K562 (cell line): Measurements from ENCODE around the gene COA3. TPM values are rescaled to one million over a fixed set of nuclear protein-coding genes. Genes with fewer than 3 reads are reported as not detected.
A peak's percentile ranks its signal among the peaks of the same experiment; 100 is the strongest.
"Not testable (repeated sequence)": the region's sequence is repeated elsewhere in the genome, so short reads cannot be mapped to it uniquely, and the experiment has no call there.

Source experiments
- ATAC-seq: fragments of 200-7000 bp; cut with Tn5 transposase; 3 replicates; pipeline ENCODE4 v1.9.1; 2020; ENCODE audit warnings: moderate library complexity
- BruUV-seq: library from RNA; stranded (reverse); fragments of 400-500 nt; replicated peaks from 2 replicates; lab custom pipeline; 2021; lab: Mats Ljungman, UMichigan
- CTCF ChIA-PET: fragments of 300-600 bp; formaldehyde crosslinking; extraction: SDS; loops from one replicate; lab custom pipeline; 2021; ENCODE audit warnings: low intra/inter-chr PET ratio; lab: Yijun Ruan, JAX
- POLR2A ChIA-PET: fragments of 300-600, 350-650 bp; sonication (Branson Sonifier 250); formaldehyde crosslinking; extraction: SDS; loops from one replicate; lab custom pipeline; 2021; ENCODE audit warnings: antibody characterized with exemption, inconsistent platforms; lab: Yijun Ruan, JAX
- DNase-seq, 4 experiments: peaks; one replicate each; pipeline versions ENCODE4 v3.0.0 to v3.0.0-alpha.2; 2011 to 2018; ENCODE audit warnings: low spot score in 3 of 4, mixed read lengths in 3 of 4; ENCODE audit errors: extremely low read depth in 1 of 4
- FAIRE-seq: peaks from 2 replicates; lab custom pipeline; 2011; peaks lifted over from hg19 to GRCh38; lab: Jason Lieb, UNC
- H2AFZ ChIP-seq: 2 replicates; pipeline ENCODE4 v1.6.0; 2011; ENCODE audit warnings: low read depth, low read length, control low read depth, inconsistent platforms
- H3K27ac ChIP-seq: fragments of 200-600 bp; 3 replicates; pipeline ENCODE4 v1.8.0; 2011; ENCODE audit warnings: low read depth, mild to moderate bottlenecking, control low read depth, inconsistent platforms, low read length, moderate library complexity, mixed read lengths; ENCODE audit errors: extremely low read depth
- H3K27me3 ChIP-seq, 2 experiments: fragments of 300-600 bp in 1 of 2; 2 replicates in 1 of 2; 3 replicates in 1 of 2; pipeline versions ENCODE4 v1.6.0 to v1.8.0; 2011; ENCODE audit warnings: inconsistent platforms in 2 of 2, low read length in 2 of 2, mild to moderate bottlenecking in 1 of 2, mixed read lengths in 1 of 2, moderate library complexity in 1 of 2; ENCODE audit not compliant: control insufficient read depth in 2 of 2, insufficient read depth in 2 of 2
- H3K36me3 ChIP-seq: fragments of 300-600 bp; 3 replicates; pipeline ENCODE4 v1.8.0; 2011; ENCODE audit warnings: mild to moderate bottlenecking, low read length, inconsistent platforms; ENCODE audit not compliant: control insufficient read depth, insufficient read depth
- H3K4me1 ChIP-seq, 2 experiments: fragments of 200-600 bp in 1 of 2; replicated peaks in 1 of 2; 2 replicates in 1 of 2; 3 replicates in 1 of 2; pipeline versions ENCODE4 v1.5.1 to v1.8.0; 2011; ENCODE audit warnings: inconsistent platforms in 2 of 2, low read length in 2 of 2, mild to moderate bottlenecking in 1 of 2, mixed read lengths in 1 of 2, moderate library complexity in 1 of 2; ENCODE audit not compliant: control insufficient read depth in 2 of 2, insufficient read depth in 2 of 2
- H3K4me2 ChIP-seq: 2 replicates; pipeline ENCODE4 v1.6.1; 2011; ENCODE audit warnings: low read length, control low read depth, inconsistent platforms, mixed read lengths; ENCODE audit not compliant: insufficient read depth
- H3K4me3 ChIP-seq: fragments of 200-600 bp; sonication (generic), shearing (Covaris generic); 2 replicates; pipeline ENCODE4 v1.5.1; 2016; ENCODE audit warnings: control low read depth, inconsistent platforms
- H3K79me2 ChIP-seq: fragments of 200-600 bp; 3 replicates; pipeline ENCODE4 v1.8.0; 2011; ENCODE audit warnings: low read length, inconsistent platforms; ENCODE audit not compliant: control insufficient read depth, insufficient read depth
- H3K9ac ChIP-seq, 2 experiments: 2 replicates each; pipeline versions ENCODE4 v1.6.0 to v1.6.1; 2011; ENCODE audit warnings: low read depth in 2 of 2, low read length in 2 of 2, control low read depth in 1 of 2, inconsistent platforms in 1 of 2, mild to moderate bottlenecking in 1 of 2, mixed read lengths in 1 of 2; ENCODE audit not compliant: insufficient read depth in 1 of 2
- H3K9me1 ChIP-seq: one replicate; pipeline ENCODE4 v1.6.0; 2011; ENCODE audit warnings: inconsistent platforms, mild to moderate bottlenecking, low read length, moderate library complexity; ENCODE audit not compliant: control insufficient read depth, insufficient read depth
- H3K9me3 ChIP-seq: replicated peaks from 2 replicates; pipeline ENCODE4 v1.5.1; 2011; ENCODE audit warnings: low read depth, low read length, inconsistent platforms; ENCODE audit not compliant: control insufficient read depth, insufficient read depth
- H4K20me1 ChIP-seq: replicated peaks from 2 replicates; pipeline ENCODE4 v1.6.1; 2011; ENCODE audit warnings: low read length, inconsistent platforms, mixed read lengths; ENCODE audit not compliant: control insufficient read depth, insufficient read depth
- CBFA2T2 ChIP-seq: fragments of 450-650 bp; conservative IDR thresholded peaks from 2 replicates; pipeline ENCODE4 v1.6.1; 2017; ENCODE audit warnings: mild to moderate bottlenecking
- CBFA2T3 ChIP-seq: fragments of 450-650 bp; IDR thresholded peaks from 2 replicates; pipeline ENCODE4 v1.6.1; 2017
- EGR1 ChIP-seq: fragments of 450-650 bp; conservative IDR thresholded peaks from 2 replicates; pipeline ENCODE4 v1.6.1; 2017; ENCODE audit warnings: mild to moderate bottlenecking
- KDM1A ChIP-seq, 2 experiments: fragments of 450-650 bp; IDR thresholded peaks; 2 replicates each; pipeline ENCODE4 v1.6.1; 2016; ENCODE audit warnings: mild to moderate bottlenecking in 2 of 2
- WGBS: fragments of 100-300 bp; shearing (Covaris generic); methylation state at CpG from one replicate; pipeline ENCODE4 v1.1.6; 2016; ENCODE audit warnings: low coverage, mixed read lengths; ENCODE audit not compliant: insufficient coverage; ENCODE audit errors: missing lambda C conversion rate; 5-methylcytosine and 5-hydroxymethylcytosine counted together
- in situ Hi-C: fragments of 300-500 bp; cut with MboI; formaldehyde crosslinking; loops from 4 replicates; pipeline ENCODE4 v1.15.0; 2018; ENCODE audit warnings: inconsistent platforms, mixed read lengths
- intact Hi-C: fragments of 100-400 bp; cut with micrococcal nuclease; formaldehyde crosslinking; loops from 2 replicates; pipeline ENCODE4 v1.14.2; 2022
- polyA plus RNA-seq, 8 experiments: library from polyadenylated mRNA; depleted of rRNA in 4 of 8; stranded (reverse) in 5 of 8; unstranded in 3 of 8; fragments of >200 nt; fragmentation: Nextera tagmentation in 2 of 8; fragmentation: Illumina TruSeq in 1 of 8; extraction: Ambion mirVana in 2 of 8; extraction: Trizol in 1 of 8; gene quantifications; 2 replicates each; pipeline versions ENCODE4 v1.2.1 to v1.2.3, GENCODE V29; 2011 to 2014; ENCODE audit warnings: inconsistent platforms in 1 of 8, missing spikeins in 1 of 8
- total RNA-seq, 7 experiments: library from RNA; depleted of rRNA in 6 of 7; stranded (reverse); fragments of >200 nt in 6 of 7; fragmentation: Illumina TruSeq in 2 of 7; extraction: Trizol in 2 of 7; gene quantifications; 2 replicates each; pipeline versions ENCODE4 v1.2.1 to v1.2.3, GENCODE V29; 2011 to 2021; ENCODE audit warnings: low replicate concordance in 1 of 7
- TF ChIP-seq, protein P1 (sequence below), 2 experiments: fragments of 450-650 bp; formaldehyde crosslinking in 1 of 2; IDR thresholded peaks; 2 replicates each; pipeline versions ENCODE4 v1.4.0 to v1.6.1; 2014 to 2020; ENCODE audit warnings: mild to moderate bottlenecking in 2 of 2, borderline replicate concordance in 1 of 2, low read depth in 1 of 2
- TF ChIP-seq, protein P2 (sequence below), 3 experiments: fragments of 200-800 bp in 1 of 3; fragments of 250-450 bp in 1 of 3; fragments of 450-650 bp in 1 of 3; sonication (Bioruptor Pico) in 1 of 3; sonication (Bioruptor generic) in 1 of 3; formaldehyde crosslinking in 1 of 3; IDR thresholded peaks; 2 replicates each; pipeline versions ENCODE4 v1.6.1 to v1.8.0; 2016 to 2022; ENCODE audit warnings: mild to moderate bottlenecking in 2 of 3, missing genetic modification characterization in 2 of 3, missing compliant biosample characterization in 1 of 3, moderate library complexity in 1 of 3

COA3 gene
- total and polyA plus RNA-seq, 9 of the 15 experiments (the other 6 are each of a cell fraction or from before 2014, with no cell fraction given) = 49.6 to 153 (median 61.4) TPM

DNA sequence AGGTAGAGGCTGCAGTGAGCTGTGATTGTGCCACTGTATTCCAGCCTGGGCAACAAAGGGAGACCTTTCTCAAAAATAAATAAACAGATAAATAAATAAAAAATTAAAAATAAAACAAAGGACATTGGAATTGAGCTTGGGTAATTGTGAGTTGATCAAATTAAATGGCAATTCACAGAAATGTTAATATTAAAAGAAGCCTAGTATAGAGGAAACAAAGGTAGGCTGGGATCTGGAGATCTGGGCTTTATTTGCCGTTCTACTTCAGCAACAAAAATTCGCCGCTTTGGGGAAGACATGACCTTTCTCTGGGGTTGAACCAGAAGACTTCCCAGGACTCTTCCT is 25.6 kb downstream of the COA3 start (continued):
- TF ChIP-seq, protein P1, sequence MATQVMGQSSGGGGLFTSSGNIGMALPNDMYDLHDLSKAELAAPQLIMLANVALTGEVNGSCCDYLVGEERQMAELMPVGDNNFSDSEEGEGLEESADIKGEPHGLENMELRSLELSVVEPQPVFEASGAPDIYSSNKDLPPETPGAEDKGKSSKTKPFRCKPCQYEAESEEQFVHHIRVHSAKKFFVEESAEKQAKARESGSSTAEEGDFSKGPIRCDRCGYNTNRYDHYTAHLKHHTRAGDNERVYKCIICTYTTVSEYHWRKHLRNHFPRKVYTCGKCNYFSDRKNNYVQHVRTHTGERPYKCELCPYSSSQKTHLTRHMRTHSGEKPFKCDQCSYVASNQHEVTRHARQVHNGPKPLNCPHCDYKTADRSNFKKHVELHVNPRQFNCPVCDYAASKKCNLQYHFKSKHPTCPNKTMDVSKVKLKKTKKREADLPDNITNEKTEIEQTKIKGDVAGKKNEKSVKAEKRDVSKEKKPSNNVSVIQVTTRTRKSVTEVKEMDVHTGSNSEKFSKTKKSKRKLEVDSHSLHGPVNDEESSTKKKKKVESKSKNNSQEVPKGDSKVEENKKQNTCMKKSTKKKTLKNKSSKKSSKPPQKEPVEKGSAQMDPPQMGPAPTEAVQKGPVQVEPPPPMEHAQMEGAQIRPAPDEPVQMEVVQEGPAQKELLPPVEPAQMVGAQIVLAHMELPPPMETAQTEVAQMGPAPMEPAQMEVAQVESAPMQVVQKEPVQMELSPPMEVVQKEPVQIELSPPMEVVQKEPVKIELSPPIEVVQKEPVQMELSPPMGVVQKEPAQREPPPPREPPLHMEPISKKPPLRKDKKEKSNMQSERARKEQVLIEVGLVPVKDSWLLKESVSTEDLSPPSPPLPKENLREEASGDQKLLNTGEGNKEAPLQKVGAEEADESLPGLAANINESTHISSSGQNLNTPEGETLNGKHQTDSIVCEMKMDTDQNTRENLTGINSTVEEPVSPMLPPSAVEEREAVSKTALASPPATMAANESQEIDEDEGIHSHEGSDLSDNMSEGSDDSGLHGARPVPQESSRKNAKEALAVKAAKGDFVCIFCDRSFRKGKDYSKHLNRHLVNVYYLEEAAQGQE (IDR thresholded peaks at IDR 0.05; ENCODE audit: borderline replicate concordance) = no peak
- TF ChIP-seq, protein P1 (CRISPR knock-in tag; IDR thresholded peaks at IDR 0.05; ENCODE audit: low read depth) = no peak

DNA sequence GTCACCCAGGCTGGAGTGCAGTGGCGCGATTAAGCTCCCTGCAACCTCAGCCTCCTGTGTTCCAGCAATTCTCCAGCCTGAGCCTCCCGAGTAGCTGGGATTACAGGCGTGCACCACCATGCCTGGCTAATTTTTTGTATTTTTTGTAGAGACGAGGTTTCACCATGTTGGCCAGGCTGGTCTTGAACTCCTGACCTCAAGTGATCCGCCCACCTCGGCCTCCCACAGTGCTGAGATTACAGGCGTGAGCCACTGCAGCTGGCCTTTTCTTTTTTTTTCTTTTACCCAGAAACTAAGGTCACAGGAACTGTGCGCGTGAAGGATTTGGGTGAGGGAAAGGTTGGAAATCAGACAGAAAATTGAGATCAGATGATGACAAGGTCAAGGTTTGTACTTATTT is 28.5 kb downstream of the COA3 start:
- H3K36me3 ChIP-seq, DNase-seq, H3K4me2 ChIP-seq, H3K27me3 ChIP-seq, ATAC-seq, BruUV-seq, H3K4me3 ChIP-seq, CTCF ChIA-PET, intact Hi-C loops, H4K20me1 ChIP-seq, H2AFZ ChIP-seq, FAIRE-seq, H3K9ac ChIP-seq, H3K9me3 ChIP-seq, H3K27ac ChIP-seq, in situ Hi-C loops, H3K9me1 ChIP-seq: not testable (repeated sequence)
- H3K4me1 ChIP-seq = peaks cover 19 to 20% of the 10 kb centered on the region in 2 experiments
- POLR2A ChIA-PET = interaction anchor here (0.5 to 0.7 kb wide), 5 partner anchors 9 to 226 kb away, joined by 3 read pairs; no protein-coding TSS in a partner anchor
- 33% methylated on average over 10 of the region's 10 CpGs for WGBS
- peaks cover 17% of the 10 kb centered on the region for H3K79me2 ChIP-seq
- peak; percentile 70 for TF ChIP-seq EGR1
- TF ChIP-seq KDM1A (IDR thresholded peaks at IDR 0.05) = peak; percentile 66 to 71; a peak in 3 of 4 replicates
- TF ChIP-seq CBFA2T3 = peak; percentile 47; the same call in 1 of the 2 replicates
- 0 out of 2 replicates have a peak, but pooled peaks have one; percentile 22 for TF ChIP-seq CBFA2T2
- TF ChIP-seq, protein P2, sequence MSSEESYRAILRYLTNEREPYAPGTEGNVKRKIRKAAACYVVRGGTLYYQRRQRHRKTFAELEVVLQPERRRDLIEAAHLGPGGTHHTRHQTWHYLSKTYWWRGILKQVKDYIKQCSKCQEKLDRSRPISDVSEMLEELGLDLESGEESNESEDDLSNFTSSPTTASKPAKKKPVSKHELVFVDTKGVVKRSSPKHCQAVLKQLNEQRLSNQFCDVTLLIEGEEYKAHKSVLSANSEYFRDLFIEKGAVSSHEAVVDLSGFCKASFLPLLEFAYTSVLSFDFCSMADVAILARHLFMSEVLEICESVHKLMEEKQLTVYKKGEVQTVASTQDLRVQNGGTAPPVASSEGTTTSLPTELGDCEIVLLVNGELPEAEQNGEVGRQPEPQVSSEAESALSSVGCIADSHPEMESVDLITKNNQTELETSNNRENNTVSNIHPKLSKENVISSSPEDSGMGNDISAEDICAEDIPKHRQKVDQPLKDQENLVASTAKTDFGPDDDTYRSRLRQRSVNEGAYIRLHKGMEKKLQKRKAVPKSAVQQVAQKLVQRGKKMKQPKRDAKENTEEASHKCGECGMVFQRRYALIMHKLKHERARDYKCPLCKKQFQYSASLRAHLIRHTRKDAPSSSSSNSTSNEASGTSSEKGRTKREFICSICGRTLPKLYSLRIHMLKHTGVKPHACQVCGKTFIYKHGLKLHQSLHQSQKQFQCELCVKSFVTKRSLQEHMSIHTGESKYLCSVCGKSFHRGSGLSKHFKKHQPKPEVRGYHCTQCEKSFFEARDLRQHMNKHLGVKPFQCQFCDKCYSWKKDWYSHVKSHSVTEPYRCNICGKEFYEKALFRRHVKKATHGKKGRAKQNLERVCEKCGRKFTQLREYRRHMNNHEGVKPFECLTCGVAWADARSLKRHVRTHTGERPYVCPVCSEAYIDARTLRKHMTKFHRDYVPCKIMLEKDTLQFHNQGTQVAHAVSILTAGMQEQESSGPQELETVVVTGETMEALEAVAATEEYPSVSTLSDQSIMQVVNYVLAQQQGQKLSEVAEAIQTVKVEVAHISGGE (CRISPR knock-in tag; IDR thresholded peaks at IDR 0.05) = 0 out of 6 replicates have a peak, but pooled peaks of 1 of the 3 experiments have one; percentile 28
